HepG2 (cell line): ENCODE data around the gene FRK. TPM values are rescaled to one million over a fixed set of nuclear protein-coding genes. Genes with fewer than 3 reads are reported as not detected.

Source experiments
- ATAC-seq: fragments of 200-7000 bp; cut with Tn5 transposase; 3 replicates; pipeline ENCODE4 v1.9.1; 2020; ENCODE audit warnings: mild to moderate bottlenecking, moderate library complexity
- BruUV-seq: library from RNA; stranded (reverse); fragments of 400-500 nt; replicated peaks from 2 replicates; lab custom pipeline; 2021; lab: Mats Ljungman, UMichigan
- CTCF ChIA-PET: fragments of 300-600 bp; formaldehyde crosslinking; extraction: SDS; loops from one replicate; lab custom pipeline; 2021; ENCODE audit warnings: low total read pairs, inconsistent platforms, low intra/inter-chr PET ratio; lab: Yijun Ruan, JAX
- POLR2A ChIA-PET: fragments of 350-600 bp; sonication (Branson Sonifier 250); formaldehyde crosslinking; loops from one replicate; lab custom pipeline; 2020; ENCODE audit warnings: antibody characterized with exemption, inconsistent platforms; lab: Yijun Ruan, JAX
- DNase-seq: peaks from one replicate; pipeline ENCODE4 v3.0.0-alpha.2; 2015; ENCODE audit warnings: low spot score
- FAIRE-seq: peaks from 3 replicates; lab custom pipeline; 2011; peaks lifted over from hg19 to GRCh38; lab: Jason Lieb, UNC
- H2AFZ ChIP-seq: one replicate; pipeline ENCODE4 v1.6.1; 2011; ENCODE audit warnings: low read length, inconsistent platforms
- H3K27ac ChIP-seq: fragments of 300-600 bp; 3 replicates; pipeline ENCODE4 v1.8.0; 2011; ENCODE audit warnings: mixed run types, mild to moderate bottlenecking, mixed read lengths, low read length, inconsistent platforms; ENCODE audit not compliant: insufficient read depth; ENCODE audit errors: extremely low read length
- H3K27me3 ChIP-seq, 2 experiments: fragments of 200-600 bp in 1 of 2; 2 replicates in 1 of 2; 3 replicates in 1 of 2; pipeline versions ENCODE4 v1.6.0 to v1.8.0; 2011; ENCODE audit warnings: low read length in 2 of 2, mild to moderate bottlenecking in 2 of 2, moderate library complexity in 2 of 2, inconsistent platforms in 1 of 2; ENCODE audit not compliant: insufficient read depth in 2 of 2, control insufficient read depth in 1 of 2
- H3K36me3 ChIP-seq, 2 experiments: fragments of 200-600 bp in 1 of 2; replicated peaks in 1 of 2; 2 replicates in 1 of 2; 3 replicates in 1 of 2; pipeline versions ENCODE4 v1.5.1 to v1.8.0; 2011; ENCODE audit warnings: low read length in 2 of 2, inconsistent platforms in 1 of 2; ENCODE audit not compliant: insufficient read depth in 2 of 2, control insufficient read depth in 1 of 2
- H3K4me1 ChIP-seq: 2 replicates; pipeline ENCODE4 v1.5.1; 2012; ENCODE audit warnings: low read length, inconsistent platforms; ENCODE audit not compliant: insufficient read depth
- H3K4me2 ChIP-seq: 2 replicates; pipeline ENCODE4 v1.6.0; 2011; ENCODE audit warnings: low read depth, low read length, inconsistent platforms
- H3K4me3 ChIP-seq, 3 experiments: fragments of 200-600 bp in 1 of 3; sonication (generic), shearing (Covaris generic) in 1 of 3; replicated peaks in 1 of 3; 2 replicates each; pipeline ENCODE4 v1.5.1; 2011 to 2016; ENCODE audit warnings: low read length in 3 of 3, inconsistent platforms in 2 of 3, low read depth in 2 of 3, mild to moderate bottlenecking in 2 of 3, control low read depth in 1 of 3, mixed read lengths in 1 of 3; ENCODE audit not compliant: insufficient read depth in 1 of 3
- H3K79me2 ChIP-seq: one replicate; pipeline ENCODE4 v1.6.1; 2011; ENCODE audit warnings: low read length, inconsistent platforms; ENCODE audit not compliant: insufficient read depth
- H3K9ac ChIP-seq: 2 replicates; pipeline ENCODE4 v1.6.0; 2011; ENCODE audit warnings: mild to moderate bottlenecking, low read depth, low read length, inconsistent platforms; ENCODE audit not compliant: insufficient read depth
- H3K9me3 ChIP-seq: 2 replicates; pipeline ENCODE4 v1.5.1; 2012; ENCODE audit warnings: mild to moderate bottlenecking, low read length
- H4K20me1 ChIP-seq: 2 replicates; pipeline ENCODE4 v1.6.0; 2011; ENCODE audit warnings: inconsistent platforms, mild to moderate bottlenecking, low read length, moderate library complexity; ENCODE audit not compliant: insufficient read depth
- ATF3 ChIP-seq: sonication (generic); formaldehyde crosslinking; IDR thresholded peaks from 2 replicates; pipeline ENCODE4 v1.4.0; 2020; ENCODE audit warnings: missing genetic modification reagents
- BHLHE40 ChIP-seq: IDR thresholded peaks from 2 replicates; pipeline ENCODE4 v1.6.1; 2011; ENCODE audit warnings: low read length, improper control_type of control experiment
- KDM5A ChIP-seq: fragments of 200-600 bp; sonication (generic); IDR thresholded peaks from 2 replicates; pipeline ENCODE4 v1.7.0; 2018; ENCODE audit warnings: antibody characterized with exemption, mild to moderate bottlenecking, low read length, borderline replicate concordance
- KLF6 ChIP-seq: IDR thresholded peaks from 2 replicates; pipeline ENCODE4 v1.8.0; 2016; ENCODE audit warnings: missing biosample characterization, missing genetic modification reagents
- MAFF ChIP-seq: IDR thresholded peaks from 2 replicates; pipeline ENCODE4 v1.6.1; 2011; ENCODE audit warnings: low read depth, low read length, improper control_type of control experiment
- MAFK ChIP-seq, 2 experiments: IDR thresholded peaks in 1 of 2; conservative IDR thresholded peaks in 1 of 2; 2 replicates each; pipeline ENCODE4 v1.6.1; 2011; ENCODE audit warnings: improper control_type of control experiment in 2 of 2, low read length in 2 of 2
- SRSF9 ChIP-seq: fragments of 200-400 bp; formaldehyde crosslinking; IDR thresholded peaks from 2 replicates; pipeline ENCODE4 v1.6.1; 2018; ENCODE audit warnings: borderline replicate concordance, mild to moderate bottlenecking, low read depth, low read length; ENCODE audit not compliant: insufficient read depth, poor library complexity, severe bottlenecking
- ZNF598 ChIP-seq: sonication (generic); formaldehyde crosslinking; IDR thresholded peaks from 2 replicates; pipeline ENCODE4 v1.5.1; 2020; ENCODE audit warnings: mild to moderate bottlenecking, missing genetic modification reagents, borderline replicate concordance
- WGBS: methylation state at CpG from one replicate; pipeline ENCODE4 v1.1.6; 2017; ENCODE audit warnings: low lambda C conversion rate; 5-methylcytosine and 5-hydroxymethylcytosine counted together
- in situ Hi-C: cut with HindIII; loops from 2 replicates; pipeline ENCODE4 v1.10.0; 2017; ENCODE audit warnings: low pct_unique_long_range_greater_than_20kb; ENCODE audit not compliant: extremely low pct_ligation_motif_present
- intact Hi-C: fragments of 100-400 bp; cut with micrococcal nuclease; formaldehyde crosslinking; loops from one replicate; pipeline ENCODE4 v1.10.0; 2022; ENCODE audit not compliant: unreplicated experiment
- polyA plus RNA-seq, 8 experiments: library from polyadenylated mRNA; depleted of rRNA in 3 of 8; stranded (reverse) in 7 of 8; unstranded in 1 of 8; fragments of >200 nt; fragmentation: Illumina TruSeq in 4 of 8; extraction: Trizol in 4 of 8; gene quantifications; 2 replicates each; pipeline versions ENCODE4 v1.2.1 to v1.2.3, GENCODE V29; 2011 to 2016; ENCODE audit warnings: low read depth in 4 of 8, missing spikeins in 1 of 8, mixed read lengths in 1 of 8; ENCODE audit not compliant: insufficient read depth in 1 of 8
- total RNA-seq, 5 experiments: library from RNA; depleted of rRNA; stranded (reverse); fragments of >200 nt; fragmentation: Illumina TruSeq; extraction: Trizol; gene quantifications; 2 replicates each; pipeline ENCODE4 v1.2.3, GENCODE V29; 2016; ENCODE audit warnings: low read depth in 1 of 5
- TF ChIP-seq, protein P1 (sequence below): sonication (generic); formaldehyde crosslinking; IDR thresholded peaks from 2 replicates; pipeline ENCODE4 v1.9.0; 2021; ENCODE audit warnings: missing genetic modification reagents, borderline replicate concordance
- TF ChIP-seq, protein P2 (sequence below): sonication (generic); formaldehyde crosslinking; IDR thresholded peaks from 2 replicates; pipeline ENCODE4 v1.4.0; 2020; ENCODE audit warnings: missing genetic modification reagents

Gene FRK
- total and polyA plus RNA-seq, 2 of the 13 experiments (the other 11 are each of a cell fraction or from before 2014, with no cell fraction given) = 1.3 to 2.9 TPM

GRCh38 chr6:116078945-116079344 lies 18.3 kb upstream of the FRK start:
- in situ Hi-C loops = no loop called here

GRCh38 chr6:116078522-116078921 lies 17.8 kb upstream of the FRK start:
- no peaks in the 10 kb centered on the region for H3K9me3 ChIP-seq
- CTCF ChIA-PET = no interaction called here
- H3K79me2 ChIP-seq = no peaks in the 10 kb centered on the region
- no peak overlapping the region for H2AFZ ChIP-seq
- H3K27ac ChIP-seq = no peak overlapping the region
- POLR2A ChIA-PET = no interaction called here
- H3K4me3 ChIP-seq = no peak overlapping the region
- no peaks in the 10 kb centered on the region for H4K20me1 ChIP-seq
- peaks cover 32% of the 10 kb centered on the region for H3K4me1 ChIP-seq
- FAIRE-seq = peak; percentile 32
- 77% methylated on average over 3 of the region's 3 CpGs for WGBS
- peak; percentile 51; the same call in 2 of the 3 replicates for ATAC-seq
- no peak overlapping the region for H3K4me2 ChIP-seq
- intact Hi-C loops = no loop called here
- H3K36me3 ChIP-seq = no peaks in the 10 kb centered on the region
- no TSS peak for BruUV-seq
- in situ Hi-C loops = no loop called here
- DNase-seq = no peak
- no peaks in the 10 kb centered on the region for H3K27me3 ChIP-seq
- no peak overlapping the region for H3K9ac ChIP-seq
- no peak for TF ChIP-seq ATF3 (CRISPR knock-in tag)
- TF ChIP-seq, protein P1, sequence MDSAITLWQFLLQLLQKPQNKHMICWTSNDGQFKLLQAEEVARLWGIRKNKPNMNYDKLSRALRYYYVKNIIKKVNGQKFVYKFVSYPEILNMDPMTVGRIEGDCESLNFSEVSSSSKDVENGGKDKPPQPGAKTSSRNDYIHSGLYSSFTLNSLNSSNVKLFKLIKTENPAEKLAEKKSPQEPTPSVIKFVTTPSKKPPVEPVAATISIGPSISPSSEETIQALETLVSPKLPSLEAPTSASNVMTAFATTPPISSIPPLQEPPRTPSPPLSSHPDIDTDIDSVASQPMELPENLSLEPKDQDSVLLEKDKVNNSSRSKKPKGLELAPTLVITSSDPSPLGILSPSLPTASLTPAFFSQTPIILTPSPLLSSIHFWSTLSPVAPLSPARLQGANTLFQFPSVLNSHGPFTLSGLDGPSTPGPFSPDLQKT (CRISPR knock-in tag) = no peak
- TF ChIP-seq KDM5A = no peak
- no peak for TF ChIP-seq SRSF9
- TF ChIP-seq ZNF598 (CRISPR knock-in tag) = no peak

More at GRCh38 chr6:116078945-116079344, 18.3 kb upstream of the FRK start:
- no peak overlapping the region for H3K4me3 ChIP-seq
- no peaks in the 10 kb centered on the region for H3K9me3 ChIP-seq
- no peak for TF ChIP-seq KLF6
- peak; percentile 60 to 75 for TF ChIP-seq MAFK (conservative IDR thresholded peaks at IDR 0.05 in 1 of 2, IDR thresholded peaks at IDR 0.05 in 1 of 2; ENCODE audit: low read length in 2 of 2)
- TF ChIP-seq, protein P2, sequence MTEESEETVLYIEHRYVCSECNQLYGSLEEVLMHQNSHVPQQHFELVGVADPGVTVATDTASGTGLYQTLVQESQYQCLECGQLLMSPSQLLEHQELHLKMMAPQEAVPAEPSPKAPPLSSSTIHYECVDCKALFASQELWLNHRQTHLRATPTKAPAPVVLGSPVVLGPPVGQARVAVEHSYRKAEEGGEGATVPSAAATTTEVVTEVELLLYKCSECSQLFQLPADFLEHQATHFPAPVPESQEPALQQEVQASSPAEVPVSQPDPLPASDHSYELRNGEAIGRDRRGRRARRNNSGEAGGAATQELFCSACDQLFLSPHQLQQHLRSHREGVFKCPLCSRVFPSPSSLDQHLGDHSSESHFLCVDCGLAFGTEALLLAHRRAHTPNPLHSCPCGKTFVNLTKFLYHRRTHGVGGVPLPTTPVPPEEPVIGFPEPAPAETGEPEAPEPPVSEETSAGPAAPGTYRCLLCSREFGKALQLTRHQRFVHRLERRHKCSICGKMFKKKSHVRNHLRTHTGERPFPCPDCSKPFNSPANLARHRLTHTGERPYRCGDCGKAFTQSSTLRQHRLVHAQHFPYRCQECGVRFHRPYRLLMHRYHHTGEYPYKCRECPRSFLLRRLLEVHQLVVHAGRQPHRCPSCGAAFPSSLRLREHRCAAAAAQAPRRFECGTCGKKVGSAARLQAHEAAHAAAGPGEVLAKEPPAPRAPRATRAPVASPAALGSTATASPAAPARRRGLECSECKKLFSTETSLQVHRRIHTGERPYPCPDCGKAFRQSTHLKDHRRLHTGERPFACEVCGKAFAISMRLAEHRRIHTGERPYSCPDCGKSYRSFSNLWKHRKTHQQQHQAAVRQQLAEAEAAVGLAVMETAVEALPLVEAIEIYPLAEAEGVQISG (CRISPR knock-in tag) = no peak
- no peak for TF ChIP-seq BHLHE40
- peak; percentile 42 for TF ChIP-seq MAFF
- peaks cover 32% of the 10 kb centered on the region for H3K4me1 ChIP-seq
- intact Hi-C loops = no loop called here
- H3K79me2 ChIP-seq = no peaks in the 10 kb centered on the region
- no peaks in the 10 kb centered on the region for H4K20me1 ChIP-seq
- POLR2A ChIA-PET = no interaction called here
- H3K4me2 ChIP-seq = no peak overlapping the region
- no peak overlapping the region for H3K27ac ChIP-seq
- BruUV-seq = no TSS peak
- FAIRE-seq = no peak
- no peak for DNase-seq
- CTCF ChIA-PET = no interaction called here
- 98% methylated on average over 3 of the region's 3 CpGs for WGBS
- no peaks in the 10 kb centered on the region for H3K27me3 ChIP-seq
- no peak overlapping the region for H3K9ac ChIP-seq
- no peak overlapping the region for H2AFZ ChIP-seq
- ATAC-seq = no peak
- no peaks in the 10 kb centered on the region for H3K36me3 ChIP-seq
